ENCODE measurements around the gene FADS6.
A peak's percentile ranks its signal among the peaks of the same experiment; 100 is the strongest.
"Not testable (repeated sequence)": the region's sequence is repeated elsewhere in the genome, so short reads cannot be mapped to it uniquely, and the experiment has no call there.

Gene FADS6

GRCh38 chr17:74882517-74883240 is 10.8 kb downstream of the FADS6 start:
- DNase-seq: no peak

- DNase-seq: no peak
Measured at GRCh38 chr17:74881073-74881472, 12.4 kb downstream of the FADS6 start.

GRCh38 chr17:74879308-74879707 is 14.1 kb downstream of the FADS6 start:
- DNase-seq: no peak

GRCh38 chr17:74878658-74879057 is 14.8 kb downstream of the FADS6 start:
- DNase-seq: no peak

GRCh38 chr17:74877592-74878548 is 15.6 kb downstream of the FADS6 start:
- DNase-seq: no peak

- DNase-seq: no peak
Measured at GRCh38 chr17:74875977-74876593, 17.3 kb downstream of the FADS6 start.

GRCh38 chr17:74875155-74875976 is 18.1 kb downstream of the FADS6 start:
- DNase-seq: no peak

- no peak for DNase-seq
Measured at GRCh38 chr17:74874615-74875037, 18.8 kb downstream of the FADS6 start.

- peak; percentile 71 for DNase-seq
Measured at GRCh38 chr17:74873874-74874614, 19.4 kb downstream of the FADS6 start.

GRCh38 chr17:74873037-74873873 is 20.2 kb downstream of the FADS6 start:
- DNase-seq: peak; percentile 100

GRCh38 chr17:74872313-74873036 is 21.0 kb downstream of the FADS6 start, which contains the start of gene FDXR:
TSS of gene FDXR (minus strand) at chr17:74872994. CDS start at chr17:74872944, 50 bp downstream.
- peak; percentile 65 for DNase-seq

- no peak for DNase-seq
Measured at GRCh38 chr17:74871356-74872076, 21.9 kb downstream of the FADS6 start.

- no peak for DNase-seq
Measured at GRCh38 chr17:74870512-74870911, 22.9 kb downstream of the FADS6 start.

- DNase-seq: not testable (repeated sequence)
Measured at GRCh38 chr17:74870028-74870427, 23.4 kb downstream of the FADS6 start.

- no peak for DNase-seq
Measured at GRCh38 chr17:74868908-74869255, 24.6 kb downstream of the FADS6 start.

GRCh38 chr17:74868251-74868907 is 25.1 kb downstream of the FADS6 start:
- no peak for DNase-seq

- no peak for DNase-seq
Measured at GRCh38 chr17:74866198-74866835, 27.1 kb downstream of the FADS6 start.

- no peak for DNase-seq
Measured at GRCh38 chr17:74865504-74866197, 27.8 kb downstream of the FADS6 start.

Data from DMS53 (cell line).